Epithelial cell of esophagus (primary cell): Measurements from ENCODE around the gene TNNT3.

Source experiments
- DNase-seq: peaks from one replicate; pipeline ENCODE4 v3.0.0; 2010; ENCODE audit warnings: low read depth
- H3K4me3 ChIP-seq: 2 replicates; pipeline ENCODE4 v1.5.1; 2011; ENCODE audit warnings: mild to moderate bottlenecking, low read length, control low read depth
- CTCF ChIP-seq: IDR thresholded peaks from 2 replicates; pipeline ENCODE4 v1.5.1; 2011; ENCODE audit warnings: low read depth, mild to moderate bottlenecking, low read length, control low read depth, inconsistent platforms; ENCODE audit not compliant: insufficient read depth; ENCODE audit errors: missing control alignments

TNNT3 gene

DNA sequence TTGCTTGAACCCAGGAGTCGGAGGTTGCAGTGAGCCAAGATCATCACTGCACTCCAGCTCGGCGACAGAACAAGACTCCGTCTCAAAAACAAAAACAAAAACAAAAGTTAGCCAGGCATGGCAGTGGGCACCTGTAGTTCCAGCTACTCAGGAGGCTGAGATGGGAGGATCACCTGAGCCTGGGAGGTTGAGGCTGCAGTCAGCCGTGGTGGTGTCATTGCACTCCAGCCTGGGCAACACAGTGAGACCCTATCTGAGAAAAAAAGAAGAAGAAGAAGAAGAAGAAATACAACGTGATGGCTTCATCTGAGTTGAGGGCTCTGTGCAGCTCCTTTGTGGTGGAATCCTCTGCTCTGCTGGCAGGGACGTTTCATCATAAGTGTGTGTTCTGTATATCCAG is 10.0 kb upstream of the TNNT3 start:
- DNase-seq, result no peak
- no peak for TF ChIP-seq CTCF
- H3K4me3 ChIP-seq, result no peak overlapping the region

- no peak for TF ChIP-seq CTCF
- no peak for DNase-seq
- H3K4me3 ChIP-seq, result no peak overlapping the region
These were observed 7.1 kb upstream of the TNNT3 start for GRCh38 chr11:1912289-1912878.

- H3K4me3 ChIP-seq, result no peak overlapping the region
- TF ChIP-seq CTCF, result no peak
- DNase-seq, result no peak
These were observed 6.0 kb upstream of the TNNT3 start for GRCh38 chr11:1913271-1914060.

GRCh38 chr11:1915795-1916131 is 3.7 kb upstream of the TNNT3 start:
- H3K4me3 ChIP-seq, result no peak overlapping the region
- no peak for DNase-seq
- TF ChIP-seq CTCF, result no peak

- no peak for TF ChIP-seq CTCF
- no peak for DNase-seq
- H3K4me3 ChIP-seq, result no peak overlapping the region
These were observed 3.1 kb upstream of the TNNT3 start for GRCh38 chr11:1916132-1916985.

- no peak for DNase-seq
- H3K4me3 ChIP-seq, result no peak overlapping the region
- no peak for TF ChIP-seq CTCF
These were observed 2.4 kb upstream of the TNNT3 start for GRCh38 chr11:1916986-1917522.
